Spleen (tissue), 11 donors: Measurements from ENCODE around the gene DEPDC5. TPM values are rescaled to one million over a fixed set of nuclear protein-coding genes. Genes with fewer than 3 reads are reported as not detected.

Experiments used
- polyA plus RNA-seq, 3 donors: library from polyadenylated mRNA; stranded (reverse); fragments of 200-250 nt; gene quantifications; one replicate each; pipeline ENCODE4 v1.2.1, GENCODE V29; 2013
- small RNA-seq, 4 donors: library from RNA; depleted of rRNA; stranded (forward); fragments of <200 nt; gene quantifications; one replicate each; pipeline ENCODE3, GENCODE V24; 2016
- total RNA-seq, 7 donors: library from RNA; depleted of rRNA in 3 of 7; stranded (reverse); fragments of >200 nt in 3 of 7; fragmentation: NEBNext Ultra II Directional in 4 of 7; extraction: Animal tissue kit (Norgen Biotek cat#: 25700) in 4 of 7; gene quantifications; one replicate each; pipeline versions ENCODE4 v1.1.0 to v1.2.1, GENCODE V29; 2016 to 2021
- donor health status: healthy with polysubstance abuse.
- donor health status: DM: no; HTN: no; CAD: no; lungs with moderate emphysema.
- donor health status: DM: no; HTN: no; CAD: no.
- donor health status: Bipolar disorder and iron deficiency.
- donor health status: healthy.
- donor health status: DM: no; HTN: no; CAD: no.
- donor health status: DM: yes; HTN: yes; CAD: no.

The DEPDC5 gene
- total and polyA plus RNA-seq, 10 donors: 9.6 to 64.6 (median 44.3) TPM

Small RNA genes within 50 kb of the gene (small RNA-seq; reads per million reads assigned to genes)
- 0 reads per million in 4 donors for gene RN7SL20P

Other genes starting within 250 kb of the DEPDC5 start
- 100 to 1,000 TPM in 2 of 7 donors, 10 to 100 TPM in 5; 52.6 to 108 (median 83.0) TPM for gene PISD, start 91.8 kb upstream of the DEPDC5 start, total RNA-seq
- gene PISD, start 91.8 kb upstream of the DEPDC5 start, polyA plus RNA-seq: 10 to 100 TPM; 27.6 to 41.7 (median 32.1) TPM
- 10 to 100 TPM; 33.5 to 65.4 (median 51.8) TPM for gene PRR14L, start 3.9 kb upstream of the DEPDC5 start, total RNA-seq
- 1 to 10 TPM; 3.9 to 6.9 (median 6.8) TPM for gene PRR14L, start 3.9 kb upstream of the DEPDC5 start, polyA plus RNA-seq
- 100 to 1,000 TPM in 3 of 7 donors, 10 to 100 TPM in 4; 77.3 to 130 (median 95.3) TPM for gene YWHAH, start 190.5 kb downstream of the DEPDC5 start, total RNA-seq
- gene YWHAH, start 190.5 kb downstream of the DEPDC5 start, polyA plus RNA-seq: 10 to 100 TPM; 34.2 to 62.8 (median 57.1) TPM